GM18519 (cell line): ENCODE measurements around the gene NEDD8.

Experiments
- ATAC-seq: cut with Tn5 transposase; IDR thresholded peaks from one replicate; pipeline ENCODE4 v1.9.1; 2021; ENCODE audit warnings: mild to moderate bottlenecking, moderate library complexity; ENCODE audit not compliant: unreplicated experiment, low FRiP score

The NEDD8 gene

GRCh38 chr14:24184104-24184970 is 47.8 kb downstream of the NEDD8 start:
- ATAC-seq: no peak

- no peak for ATAC-seq
Observed at GRCh38 chr14:24183014-24183481, 49.1 kb downstream of the NEDD8 start.

GRCh38 chr14:24182110-24182882 is 49.9 kb downstream of the NEDD8 start:
- ATAC-seq: no peak

GRCh38 chr14:24181371-24182077 is 50.6 kb downstream of the NEDD8 start:
- ATAC-seq: no peak

- no peak for ATAC-seq
Observed at GRCh38 chr14:24179961-24180796, 52.0 kb downstream of the NEDD8 start.

- ATAC-seq: no peak
Observed at GRCh38 chr14:24179294-24179960, 52.7 kb downstream of the NEDD8 start.

GRCh38 chr14:24178399-24179178 is 53.6 kb downstream of the NEDD8 start:
- no peak for ATAC-seq

- no peak for ATAC-seq
Observed at GRCh38 chr14:24177891-24178290, 54.3 kb downstream of the NEDD8 start.

- no peak for ATAC-seq
Observed at GRCh38 chr14:24177041-24177825, 54.9 kb downstream of the NEDD8 start.

- ATAC-seq: no peak
Observed at GRCh38 chr14:24176599-24176998, 55.6 kb downstream of the NEDD8 start.

- ATAC-seq: no peak
Observed at GRCh38 chr14:24172871-24173281, 59.3 kb downstream of the NEDD8 start.

GRCh38 chr14:24172261-24172860 is 59.8 kb downstream of the NEDD8 start:
- no peak for ATAC-seq

GRCh38 chr14:24171422-24172260 is 60.5 kb downstream of the NEDD8 start, which contains the start of gene REC8:
Gene REC8 (plus strand): TSS chr14:24172080. CDS start chr14:24172553, 473 bp downstream.
- peak; percentile 51 for ATAC-seq

- ATAC-seq: no peak
Observed at GRCh38 chr14:24167469-24168114, 64.6 kb downstream of the NEDD8 start.
